ENCODE data around the gene KRTAP5-3.

The KRTAP5-3 gene

DNA sequence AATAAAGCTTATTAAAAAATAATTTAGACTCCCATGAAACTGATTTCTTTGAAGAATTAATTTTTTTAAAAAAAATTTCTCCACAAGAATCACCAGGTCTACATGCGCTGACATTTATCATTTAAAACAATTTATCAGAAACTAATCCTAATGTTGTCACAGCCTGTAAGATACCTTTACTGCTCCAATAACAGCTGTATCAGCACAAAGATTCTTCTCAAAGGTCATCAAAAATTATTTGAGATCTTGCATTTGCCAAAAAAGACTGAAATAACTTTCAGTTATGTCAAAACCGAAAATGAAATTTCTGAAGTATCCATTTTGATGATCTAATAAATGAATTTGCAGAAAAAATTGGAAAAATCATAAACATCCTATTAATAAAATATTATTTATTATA is 29.4 kb upstream of the KRTAP5-3 start:
- TF ChIP-seq, protein P1, sequence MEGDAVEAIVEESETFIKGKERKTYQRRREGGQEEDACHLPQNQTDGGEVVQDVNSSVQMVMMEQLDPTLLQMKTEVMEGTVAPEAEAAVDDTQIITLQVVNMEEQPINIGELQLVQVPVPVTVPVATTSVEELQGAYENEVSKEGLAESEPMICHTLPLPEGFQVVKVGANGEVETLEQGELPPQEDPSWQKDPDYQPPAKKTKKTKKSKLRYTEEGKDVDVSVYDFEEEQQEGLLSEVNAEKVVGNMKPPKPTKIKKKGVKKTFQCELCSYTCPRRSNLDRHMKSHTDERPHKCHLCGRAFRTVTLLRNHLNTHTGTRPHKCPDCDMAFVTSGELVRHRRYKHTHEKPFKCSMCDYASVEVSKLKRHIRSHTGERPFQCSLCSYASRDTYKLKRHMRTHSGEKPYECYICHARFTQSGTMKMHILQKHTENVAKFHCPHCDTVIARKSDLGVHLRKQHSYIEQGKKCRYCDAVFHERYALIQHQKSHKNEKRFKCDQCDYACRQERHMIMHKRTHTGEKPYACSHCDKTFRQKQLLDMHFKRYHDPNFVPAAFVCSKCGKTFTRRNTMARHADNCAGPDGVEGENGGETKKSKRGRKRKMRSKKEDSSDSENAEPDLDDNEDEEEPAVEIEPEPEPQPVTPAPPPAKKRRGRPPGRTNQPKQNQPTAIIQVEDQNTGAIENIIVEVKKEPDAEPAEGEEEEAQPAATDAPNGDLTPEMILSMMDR (IDR thresholded peaks at IDR 0.05; ENCODE audit: low read depth, low read length, missing control alignments), result no peak
- H3K4me3 ChIP-seq (ENCODE audit: low read depth, low read length), result no peak overlapping the region
- no peak for DNase-seq (ENCODE audit: low read depth)

DNA sequence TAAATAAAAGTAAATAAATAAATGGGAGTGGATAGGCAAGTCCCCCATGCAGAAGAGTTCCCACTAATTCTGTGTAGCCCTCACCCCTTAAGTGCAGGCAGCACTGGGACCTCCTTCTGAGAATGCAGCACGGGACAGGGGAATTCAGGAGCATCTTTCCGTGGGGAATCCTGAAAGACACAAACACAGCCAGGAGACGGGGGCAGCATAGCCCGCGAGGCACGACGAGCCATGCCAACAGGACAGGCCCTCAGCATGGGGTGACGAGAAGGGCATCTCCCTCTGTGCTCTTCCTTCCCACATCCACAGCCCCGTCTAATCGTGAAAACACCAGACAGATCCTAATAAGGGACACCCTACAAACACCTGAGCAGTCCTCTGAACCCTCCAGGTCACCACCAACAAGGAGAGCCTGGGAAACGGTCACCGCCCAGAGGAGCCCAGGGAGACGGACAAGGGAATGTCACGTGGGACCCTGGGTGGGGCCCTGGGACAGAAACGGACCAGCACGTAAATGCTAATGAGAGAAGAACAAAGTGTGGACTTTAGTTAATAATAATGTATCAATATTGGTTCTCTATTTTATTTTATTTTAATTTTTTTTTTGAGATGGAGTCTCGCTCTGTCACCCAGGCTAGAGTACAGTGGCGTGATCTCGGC is 28.2 kb upstream of the KRTAP5-3 start:
- no peak overlapping the region for H3K4me3 ChIP-seq (ENCODE audit: low read depth, low read length)
- TF ChIP-seq, protein P1 (IDR thresholded peaks at IDR 0.05; ENCODE audit: low read depth, low read length, missing control alignments), result no peak
- no peak for DNase-seq (ENCODE audit: low read depth)

DNA sequence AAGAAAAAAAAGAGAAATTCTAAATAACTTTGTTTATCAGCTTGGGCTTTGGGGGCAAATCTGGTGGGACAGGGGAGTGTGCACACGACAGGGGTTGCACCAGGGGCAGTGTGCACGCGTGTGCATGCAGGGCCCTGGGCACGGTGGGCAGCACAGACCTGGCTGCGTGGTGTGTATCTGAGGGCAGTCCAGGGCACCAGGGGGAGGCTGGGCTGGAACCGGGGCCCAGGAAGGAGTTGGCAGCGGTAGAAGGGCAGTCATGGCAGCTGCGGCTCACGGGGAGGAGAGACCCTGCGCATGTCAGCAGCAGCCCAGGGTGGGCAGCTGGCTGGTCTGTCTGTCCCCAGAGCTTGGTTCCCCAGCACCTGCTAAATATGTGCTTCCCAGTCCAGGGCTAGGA is 25.6 kb upstream of the KRTAP5-3 start:
- TF ChIP-seq, protein P1 (IDR thresholded peaks at IDR 0.05; ENCODE audit: low read depth, low read length, missing control alignments), result no peak
- DNase-seq (ENCODE audit: low read depth), result no peak
- no peak overlapping the region for H3K4me3 ChIP-seq (ENCODE audit: low read depth, low read length)

DNA sequence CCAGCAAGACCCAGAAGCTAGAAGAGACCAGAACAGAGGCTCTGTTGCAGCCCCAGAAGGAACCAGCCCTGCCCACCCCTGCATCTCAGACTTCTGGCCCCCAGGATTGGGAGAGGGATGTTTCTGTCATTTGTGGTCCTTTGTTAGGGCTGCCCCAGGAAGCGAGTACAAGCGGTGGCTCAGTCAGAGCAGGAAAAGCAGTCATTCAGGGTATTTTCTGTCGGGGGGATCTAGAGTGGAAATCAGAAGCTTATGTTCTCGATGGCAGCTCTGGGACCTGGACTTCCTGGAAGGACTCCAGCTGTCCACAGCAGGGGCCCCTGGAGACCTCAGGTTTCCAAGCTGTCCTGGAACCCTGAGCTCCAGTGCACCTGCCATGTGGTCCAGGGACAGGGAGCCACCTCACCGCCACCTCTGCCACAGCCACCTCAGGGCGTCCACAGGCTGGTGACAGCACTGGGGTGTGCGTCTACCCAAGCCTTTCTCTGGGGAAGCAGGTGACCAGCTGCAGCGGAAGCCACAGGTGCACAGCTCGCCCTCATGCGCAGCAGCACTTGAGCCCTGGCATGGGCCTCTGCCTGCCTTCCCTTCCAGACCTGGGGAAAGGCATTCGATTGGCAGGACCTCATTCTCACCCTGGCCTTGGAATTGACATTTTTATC is 23.9 kb upstream of the KRTAP5-3 start:
- TF ChIP-seq, protein P1 (IDR thresholded peaks at IDR 0.05; ENCODE audit: low read depth, low read length, missing control alignments), result no peak
- DNase-seq (ENCODE audit: low read depth), result no peak
- no peak overlapping the region for H3K4me3 ChIP-seq (ENCODE audit: low read depth, low read length)

DNA sequence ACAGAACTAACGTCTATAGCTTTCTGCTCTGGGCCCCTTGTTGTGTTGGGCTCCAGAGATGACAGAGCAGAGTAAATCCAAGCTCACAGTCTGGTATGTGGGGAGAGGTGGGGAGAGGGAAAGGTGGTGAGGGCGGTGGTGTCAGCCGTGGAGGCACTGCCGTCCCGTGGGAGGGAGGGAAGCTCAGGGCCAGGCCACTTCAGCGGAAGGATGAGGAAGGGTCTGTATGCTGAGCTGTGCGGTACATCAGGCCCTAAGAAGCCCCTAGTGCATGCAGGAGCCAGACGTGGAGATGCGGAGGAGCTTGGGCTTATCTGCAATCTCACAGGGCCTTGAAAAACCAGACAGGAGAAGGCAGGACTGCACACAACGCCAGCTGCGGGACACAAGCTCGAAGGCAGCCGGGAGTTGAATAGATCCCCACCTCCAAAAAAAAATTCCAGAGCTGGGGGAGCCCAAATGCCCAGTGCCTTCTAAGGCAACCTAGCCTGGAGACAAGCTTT is 22.9 kb upstream of the KRTAP5-3 start:
- no peak for DNase-seq (ENCODE audit: low read depth)
- TF ChIP-seq, protein P1 (IDR thresholded peaks at IDR 0.05; ENCODE audit: low read depth, low read length, missing control alignments), result no peak
- no peak overlapping the region for H3K4me3 ChIP-seq (ENCODE audit: low read depth, low read length)

DNA sequence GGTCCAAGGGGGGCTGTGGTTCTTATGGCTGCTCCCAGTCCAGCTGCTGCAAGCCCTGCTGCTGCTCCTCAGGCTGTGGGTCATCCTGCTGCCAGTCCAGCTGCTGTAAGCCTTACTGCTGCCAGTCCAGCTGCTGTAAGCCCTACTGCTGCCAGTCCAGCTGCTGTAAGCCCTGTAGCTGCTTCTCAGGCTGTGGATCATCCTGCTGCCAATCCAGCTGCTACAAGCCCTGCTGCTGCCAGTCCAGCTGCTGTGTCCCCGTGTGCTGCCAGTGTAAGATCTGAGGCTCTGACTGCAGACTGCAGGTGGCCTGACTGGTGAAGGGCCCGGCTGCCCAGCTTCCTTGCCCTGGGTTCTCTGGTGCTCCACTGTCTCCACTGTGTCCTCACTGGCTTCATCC is 22.0 kb upstream of the KRTAP5-3 start:
- H3K4me3 ChIP-seq (ENCODE audit: low read depth, low read length), result no peak overlapping the region
- TF ChIP-seq, protein P1 (IDR thresholded peaks at IDR 0.05; ENCODE audit: low read depth, low read length, missing control alignments), result no peak
- DNase-seq (ENCODE audit: low read depth), result no peak

Measured in GM12864 (cell line).